ENCODE data around the gene CDK19. TPM values are rescaled to one million over a fixed set of nuclear protein-coding genes. Genes with fewer than 3 reads are reported as not detected.

The CDK19 gene
- total and polyA plus RNA-seq, 2 donors (not counting 1 experiment from before 2014, with no cell fraction given) = 11.2 to 11.3 TPM

DNA sequence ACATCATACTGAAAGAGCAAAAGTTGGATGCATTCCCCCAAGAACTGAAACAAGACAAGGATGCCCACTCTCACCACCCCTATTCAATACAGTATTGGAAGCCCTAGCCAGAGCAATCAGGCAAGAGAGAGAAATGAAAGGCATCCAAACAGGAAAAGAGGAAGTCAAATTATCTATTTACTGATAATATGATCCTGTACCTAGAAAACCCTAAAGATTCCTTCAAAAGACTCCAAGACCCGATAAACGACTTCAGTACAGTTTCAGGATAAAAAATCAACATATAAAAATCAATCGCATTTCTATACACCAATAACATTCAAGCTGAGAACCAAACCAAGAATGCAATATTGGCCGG lies 14.5 kb downstream of the CDK19 start:
- Histone ChIP-seq H3K36me3 (ENCODE audit: control insufficient read depth, insufficient read depth, low read length) (no peaks in the 10 kb centered on the region), H3K4me3 (replicated peaks in 1 of 4; ENCODE audit: control extremely low read depth in 1 of 4, insufficient read depth in 1 of 4, low read depth in 3 of 4, low read length in 4 of 4) (no peak overlapping the region), H3K79me2 (ENCODE audit: control insufficient read depth, insufficient read depth, low read length) (no peaks in the 10 kb centered on the region), H2AFZ (ENCODE audit: low read length) (no peak overlapping the region), H3K4me1 (ENCODE audit: control insufficient read depth, extremely low read depth, insufficient read depth, low read length) (no peaks in the 10 kb centered on the region), H3K27me3 (ENCODE audit: control insufficient read depth, insufficient read depth, low read length) (no peaks in the 10 kb centered on the region), H3K27ac (ENCODE audit: insufficient read depth, low read length) (no peak overlapping the region), H4K20me1 (ENCODE audit: control insufficient read depth, extremely low read depth, insufficient read depth, low read length) (no peaks in the 10 kb centered on the region), H3K9me3 (ENCODE audit: control insufficient read depth, insufficient read depth, low read depth, low read length) (no peaks in the 10 kb centered on the region), H3K9ac (ENCODE audit: insufficient read depth, low read length) (no peak overlapping the region), H3K4me2 (ENCODE audit: extremely low read depth, insufficient read depth, low read length) (no peak overlapping the region)
- TF ChIP-seq, protein P1, sequence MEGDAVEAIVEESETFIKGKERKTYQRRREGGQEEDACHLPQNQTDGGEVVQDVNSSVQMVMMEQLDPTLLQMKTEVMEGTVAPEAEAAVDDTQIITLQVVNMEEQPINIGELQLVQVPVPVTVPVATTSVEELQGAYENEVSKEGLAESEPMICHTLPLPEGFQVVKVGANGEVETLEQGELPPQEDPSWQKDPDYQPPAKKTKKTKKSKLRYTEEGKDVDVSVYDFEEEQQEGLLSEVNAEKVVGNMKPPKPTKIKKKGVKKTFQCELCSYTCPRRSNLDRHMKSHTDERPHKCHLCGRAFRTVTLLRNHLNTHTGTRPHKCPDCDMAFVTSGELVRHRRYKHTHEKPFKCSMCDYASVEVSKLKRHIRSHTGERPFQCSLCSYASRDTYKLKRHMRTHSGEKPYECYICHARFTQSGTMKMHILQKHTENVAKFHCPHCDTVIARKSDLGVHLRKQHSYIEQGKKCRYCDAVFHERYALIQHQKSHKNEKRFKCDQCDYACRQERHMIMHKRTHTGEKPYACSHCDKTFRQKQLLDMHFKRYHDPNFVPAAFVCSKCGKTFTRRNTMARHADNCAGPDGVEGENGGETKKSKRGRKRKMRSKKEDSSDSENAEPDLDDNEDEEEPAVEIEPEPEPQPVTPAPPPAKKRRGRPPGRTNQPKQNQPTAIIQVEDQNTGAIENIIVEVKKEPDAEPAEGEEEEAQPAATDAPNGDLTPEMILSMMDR (conservative IDR thresholded peaks at IDR 0.05 in 1 of 2, IDR thresholded peaks at IDR 0.05 in 1 of 2; ENCODE audit: low read depth in 1 of 2, low read length in 2 of 2) = no peak
- TF ChIP-seq EZH2 (IDR thresholded peaks at IDR 0.05; ENCODE audit: low read length, missing control alignments) = no peak
- DNase-seq (ENCODE audit: low read depth in 2 of 2) = no peak

DNA sequence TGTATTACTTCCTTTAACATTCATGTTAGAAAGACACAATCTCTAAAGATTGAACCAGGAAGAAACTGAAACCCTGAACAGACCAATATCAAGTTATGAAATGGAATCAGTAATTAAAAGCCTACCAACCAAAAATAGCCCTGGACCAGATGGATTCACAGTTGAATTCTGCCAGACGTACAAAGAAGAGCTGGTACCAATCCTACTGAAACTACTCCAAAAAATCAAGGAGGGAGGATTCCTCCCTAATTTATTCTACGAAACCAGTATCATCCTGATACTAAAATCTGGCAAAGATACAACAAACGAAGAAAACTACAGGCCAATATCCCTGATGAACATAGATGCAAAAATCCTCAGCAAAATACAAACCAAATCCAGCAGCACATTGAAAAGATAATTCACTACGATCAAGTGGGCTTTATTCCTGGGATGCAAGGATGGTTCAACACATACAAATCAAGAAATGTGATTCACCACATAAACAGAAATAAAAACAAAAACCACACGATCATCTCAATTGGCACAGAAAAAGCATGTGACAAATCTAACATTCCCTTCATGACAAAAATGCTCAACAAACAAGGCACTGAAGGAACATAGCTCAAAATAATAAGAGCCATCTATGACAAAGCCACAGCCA lies 15.0 kb downstream of the CDK19 start:
- no peak overlapping the region for H3K4me3 ChIP-seq (replicated peaks in 1 of 4; ENCODE audit: control extremely low read depth in 1 of 4, insufficient read depth in 1 of 4, low read depth in 3 of 4, low read length in 4 of 4)
- TF ChIP-seq, protein P1 (conservative IDR thresholded peaks at IDR 0.05 in 1 of 2, IDR thresholded peaks at IDR 0.05 in 1 of 2; ENCODE audit: low read depth in 1 of 2, low read length in 2 of 2) = no peak
- TF ChIP-seq EZH2 (IDR thresholded peaks at IDR 0.05; ENCODE audit: low read length, missing control alignments) = no peak
- no peak overlapping the region for H3K9ac ChIP-seq (ENCODE audit: insufficient read depth, low read length)
- H3K79me2 ChIP-seq (ENCODE audit: control insufficient read depth, insufficient read depth, low read length) = no peaks in the 10 kb centered on the region
- no peak overlapping the region for H3K4me2 ChIP-seq (ENCODE audit: extremely low read depth, insufficient read depth, low read length)
- H3K4me1 ChIP-seq (ENCODE audit: control insufficient read depth, extremely low read depth, insufficient read depth, low read length) = no peaks in the 10 kb centered on the region
- H2AFZ ChIP-seq (ENCODE audit: low read length) = no peak overlapping the region
- H4K20me1 ChIP-seq (ENCODE audit: control insufficient read depth, extremely low read depth, insufficient read depth, low read length) = no peaks in the 10 kb centered on the region
- H3K27ac ChIP-seq (ENCODE audit: insufficient read depth, low read length) = no peak overlapping the region
- H3K36me3 ChIP-seq (ENCODE audit: control insufficient read depth, insufficient read depth, low read length) = no peaks in the 10 kb centered on the region
- no peak for DNase-seq (ENCODE audit: low read depth in 2 of 2)
- H3K27me3 ChIP-seq (ENCODE audit: control insufficient read depth, insufficient read depth, low read length) = no peaks in the 10 kb centered on the region
- H3K9me3 ChIP-seq (ENCODE audit: control insufficient read depth, insufficient read depth, low read depth, low read length) = no peaks in the 10 kb centered on the region

DNA sequence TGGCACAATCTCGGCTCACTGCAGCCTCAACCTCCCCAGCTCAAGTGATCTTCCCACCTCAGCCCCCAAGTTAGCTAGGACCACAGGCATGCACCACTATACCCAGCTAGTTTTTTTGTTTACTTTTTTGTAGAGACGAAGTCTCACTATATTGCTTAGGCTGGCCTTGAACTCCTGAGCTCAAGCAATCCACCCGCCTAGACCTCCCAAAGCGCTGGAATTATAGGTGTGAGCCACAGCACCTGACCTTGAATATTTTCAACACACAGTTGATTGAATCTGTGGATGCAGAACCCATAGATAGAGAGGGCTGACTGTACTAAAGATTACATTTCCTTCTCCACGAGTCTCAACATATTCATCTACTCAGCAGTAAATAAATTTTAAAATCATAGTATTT lies 15.6 kb downstream of the CDK19 start:
- Histone ChIP-seq H3K4me2 (ENCODE audit: extremely low read depth, insufficient read depth, low read length) (no peak overlapping the region), H3K4me3 (replicated peaks in 1 of 4; ENCODE audit: control extremely low read depth in 1 of 4, insufficient read depth in 1 of 4, low read depth in 3 of 4, low read length in 4 of 4) (no peak overlapping the region), H3K79me2 (ENCODE audit: control insufficient read depth, insufficient read depth, low read length) (no peaks in the 10 kb centered on the region), H3K9me3 (ENCODE audit: control insufficient read depth, insufficient read depth, low read depth, low read length) (no peaks in the 10 kb centered on the region), H3K36me3 (ENCODE audit: control insufficient read depth, insufficient read depth, low read length) (no peaks in the 10 kb centered on the region), H3K27me3 (ENCODE audit: control insufficient read depth, insufficient read depth, low read length) (no peaks in the 10 kb centered on the region), H3K27ac (ENCODE audit: insufficient read depth, low read length) (no peak overlapping the region), H4K20me1 (ENCODE audit: control insufficient read depth, extremely low read depth, insufficient read depth, low read length) (no peaks in the 10 kb centered on the region), H3K9ac (ENCODE audit: insufficient read depth, low read length) (no peak overlapping the region), H3K4me1 (ENCODE audit: control insufficient read depth, extremely low read depth, insufficient read depth, low read length) (no peaks in the 10 kb centered on the region), H2AFZ (ENCODE audit: low read length) (no peak overlapping the region)
- TF ChIP-seq EZH2 (IDR thresholded peaks at IDR 0.05; ENCODE audit: low read length, missing control alignments) = no peak
- TF ChIP-seq, protein P1 (conservative IDR thresholded peaks at IDR 0.05 in 1 of 2, IDR thresholded peaks at IDR 0.05 in 1 of 2; ENCODE audit: low read depth in 1 of 2, low read length in 2 of 2) = no peak
- DNase-seq (ENCODE audit: low read depth in 2 of 2) = no peak
